Measurements from ENCODE around the gene TMEM220.

GRCh38 chr17:10744501-10745000 lies 14.7 kb upstream of the TMEM220 start:
- TF ChIP-seq ZNF8 (CRISPR knock-in tag; IDR thresholded peaks at IDR 0.05) (no peak), ISL1 (CRISPR knock-in tag; IDR thresholded peaks at IDR 0.05) (no peak), PATZ1 (CRISPR knock-in tag; IDR thresholded peaks at IDR 0.05; ENCODE audit: borderline replicate concordance) (no peak), ESRRG (CRISPR knock-in tag; IDR thresholded peaks at IDR 0.05) (no peak)

Data from SK-N-SH treated with all-trans-retinoic acid at 6 μM for 48 hours (cell line).